KMS-11 (cell line): ENCODE data around the gene TM4SF1.

Source experiments
- H2AFZ ChIP-seq: fragments of 200-600 bp; sonication (generic); 2 replicates; pipeline ENCODE4 v1.6.1; 2016; ENCODE audit warnings: antibody characterized with exemption, mixed run types, low read depth
- H3K27ac ChIP-seq: fragments of 200-600 bp; sonication (generic); 2 replicates; pipeline ENCODE4 v1.6.1; 2016; ENCODE audit warnings: mild to moderate bottlenecking, mixed run types
- H3K27me3 ChIP-seq: fragments of 200-600 bp; sonication (generic); 2 replicates; pipeline ENCODE4 v1.6.1; 2017; ENCODE audit warnings: mild to moderate bottlenecking, low read depth, mixed run types, moderate library complexity; ENCODE audit not compliant: insufficient read depth
- H3K36me3 ChIP-seq: fragments of 200-600 bp; sonication (generic); 2 replicates; pipeline ENCODE4 v1.6.1; 2017; ENCODE audit warnings: mild to moderate bottlenecking, mixed run types; ENCODE audit not compliant: insufficient read depth
- H3K4me1 ChIP-seq: fragments of 200-600 bp; sonication (generic); 2 replicates; pipeline ENCODE4 v1.6.1; 2016; ENCODE audit warnings: mild to moderate bottlenecking, low read depth, mixed run types; ENCODE audit not compliant: poor library complexity, severe bottlenecking
- H3K4me2 ChIP-seq: fragments of 200-600 bp; sonication (generic); 2 replicates; pipeline ENCODE4 v1.7.0; 2016; ENCODE audit warnings: mild to moderate bottlenecking, mixed run types
- H3K4me3 ChIP-seq: fragments of 200-600 bp; sonication (generic); IDR thresholded peaks from 2 replicates; pipeline ENCODE4 v1.6.1; 2017; ENCODE audit warnings: low read depth, low read length, mixed read lengths; ENCODE audit not compliant: insufficient read depth
- H3K79me2 ChIP-seq: fragments of 200-600 bp; sonication (generic); 2 replicates; pipeline ENCODE4 v1.6.1; 2016; ENCODE audit warnings: low read depth, mixed run types; ENCODE audit not compliant: insufficient read depth
- H3K9ac ChIP-seq: fragments of 200-600 bp; sonication (generic); 2 replicates; pipeline ENCODE4 v1.6.1; 2016; ENCODE audit warnings: mild to moderate bottlenecking, mixed run types
- H4K20me1 ChIP-seq: fragments of 200-600 bp; sonication (generic); 2 replicates; pipeline ENCODE4 v1.6.1; 2016; ENCODE audit warnings: mild to moderate bottlenecking, mixed run types; ENCODE audit not compliant: insufficient read depth
- TF ChIP-seq, protein P1 (sequence below): fragments of 200-600 bp; sonication (generic); conservative IDR thresholded peaks from 2 replicates; pipeline ENCODE4 v1.6.1; 2017; ENCODE audit warnings: low read depth, mild to moderate bottlenecking, antibody characterized with exemption, low read length, moderate library complexity, mixed read lengths

TM4SF1 gene

DNA sequence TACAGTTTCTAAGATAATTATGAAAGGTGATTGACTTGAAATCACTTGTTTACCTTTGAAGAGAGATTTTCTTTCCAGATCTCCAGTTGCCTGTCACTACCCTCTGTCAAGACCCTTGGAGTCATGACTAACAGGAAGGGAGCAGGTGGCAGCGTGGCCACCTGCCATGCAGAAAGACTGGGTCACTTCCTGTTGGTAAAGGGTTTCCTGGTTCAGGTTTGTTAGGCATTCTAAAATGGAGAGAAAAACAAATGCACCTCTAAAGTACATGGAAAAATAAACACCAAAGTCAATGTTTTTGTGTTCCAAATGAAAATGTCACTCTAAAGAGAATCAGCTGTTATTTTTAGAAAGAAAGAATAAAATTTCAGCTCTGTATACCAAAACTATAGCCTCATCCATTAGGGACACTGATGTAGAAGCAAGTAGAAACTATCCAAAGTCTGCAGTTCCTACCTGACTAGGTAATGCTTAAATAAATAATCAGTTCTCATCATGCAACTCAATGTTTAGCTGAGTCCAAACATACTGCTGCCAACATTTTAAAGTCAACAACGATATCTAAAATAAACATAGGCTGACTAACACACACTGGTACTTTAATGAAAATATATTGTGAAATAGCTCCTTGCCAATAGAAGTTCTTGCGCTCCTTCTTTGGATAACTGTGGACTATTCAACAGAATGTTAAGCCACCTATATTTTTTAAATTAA lies 23.9 kb upstream of the TM4SF1 start:
- no peak overlapping the region for H3K4me2 ChIP-seq
- no peak overlapping the region for H2AFZ ChIP-seq

DNA sequence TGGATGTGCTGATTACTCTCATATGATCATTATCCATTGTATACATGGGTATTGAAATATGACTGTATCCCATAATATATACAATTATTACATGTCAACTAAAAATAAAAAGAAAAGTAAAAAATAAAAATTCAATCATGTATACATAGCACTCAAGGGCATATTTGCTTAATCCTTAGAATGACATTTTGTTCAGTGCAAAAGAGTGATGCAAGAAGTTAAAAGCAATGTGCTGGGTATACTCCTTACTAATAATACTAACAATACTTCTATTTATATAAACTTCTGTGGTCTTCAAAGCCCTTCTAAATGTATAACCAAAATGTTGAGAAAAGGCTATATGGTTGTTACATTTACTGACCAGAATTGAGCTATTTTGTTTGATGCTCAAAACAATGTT lies 23.2 kb upstream of the TM4SF1 start:
- Histone ChIP-seq H3K36me3 (no peaks in the 10 kb centered on the region), H2AFZ (no peak overlapping the region), H4K20me1 (no peaks in the 10 kb centered on the region), H3K4me1 (no peaks in the 10 kb centered on the region), H3K4me3 (no peak overlapping the region), H3K79me2 (no peaks in the 10 kb centered on the region), H3K9ac (no peak overlapping the region), H3K27ac (no peak overlapping the region), H3K4me2 (no peak overlapping the region), H3K27me3 (no peaks in the 10 kb centered on the region)
- TF ChIP-seq, protein P1, sequence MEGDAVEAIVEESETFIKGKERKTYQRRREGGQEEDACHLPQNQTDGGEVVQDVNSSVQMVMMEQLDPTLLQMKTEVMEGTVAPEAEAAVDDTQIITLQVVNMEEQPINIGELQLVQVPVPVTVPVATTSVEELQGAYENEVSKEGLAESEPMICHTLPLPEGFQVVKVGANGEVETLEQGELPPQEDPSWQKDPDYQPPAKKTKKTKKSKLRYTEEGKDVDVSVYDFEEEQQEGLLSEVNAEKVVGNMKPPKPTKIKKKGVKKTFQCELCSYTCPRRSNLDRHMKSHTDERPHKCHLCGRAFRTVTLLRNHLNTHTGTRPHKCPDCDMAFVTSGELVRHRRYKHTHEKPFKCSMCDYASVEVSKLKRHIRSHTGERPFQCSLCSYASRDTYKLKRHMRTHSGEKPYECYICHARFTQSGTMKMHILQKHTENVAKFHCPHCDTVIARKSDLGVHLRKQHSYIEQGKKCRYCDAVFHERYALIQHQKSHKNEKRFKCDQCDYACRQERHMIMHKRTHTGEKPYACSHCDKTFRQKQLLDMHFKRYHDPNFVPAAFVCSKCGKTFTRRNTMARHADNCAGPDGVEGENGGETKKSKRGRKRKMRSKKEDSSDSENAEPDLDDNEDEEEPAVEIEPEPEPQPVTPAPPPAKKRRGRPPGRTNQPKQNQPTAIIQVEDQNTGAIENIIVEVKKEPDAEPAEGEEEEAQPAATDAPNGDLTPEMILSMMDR = no peak

More for the DNA sequence above, 23.9 kb upstream of the TM4SF1 start:
- TF ChIP-seq, protein P1 = no peak
- Histone ChIP-seq H3K27ac (no peak overlapping the region), H3K4me3 (no peak overlapping the region), H4K20me1 (no peaks in the 10 kb centered on the region), H3K4me1 (no peaks in the 10 kb centered on the region), H3K79me2 (no peaks in the 10 kb centered on the region), H3K36me3 (no peaks in the 10 kb centered on the region), H3K27me3 (no peaks in the 10 kb centered on the region), H3K9ac (no peak overlapping the region)

DNA sequence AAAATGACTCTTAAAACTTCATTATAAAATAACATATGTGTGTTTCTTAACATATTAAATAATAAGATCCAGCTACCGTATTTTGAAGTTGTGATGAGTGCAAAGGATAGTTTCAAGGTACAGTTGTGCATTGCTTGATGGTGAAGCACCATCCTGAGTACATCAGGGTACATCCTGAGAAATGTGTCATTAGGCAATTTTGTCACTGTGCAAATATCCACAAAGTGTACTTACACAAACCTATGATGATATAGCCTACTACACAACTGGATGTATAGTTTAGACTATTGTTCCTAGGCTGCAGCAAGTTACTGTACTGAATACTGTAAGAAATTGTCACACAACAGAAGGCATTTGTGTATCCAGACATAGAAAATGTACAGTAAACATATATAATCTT lies 20.8 kb upstream of the TM4SF1 start:
- H2AFZ ChIP-seq = no peak overlapping the region
- no peak overlapping the region for H3K27ac ChIP-seq
- H3K36me3 ChIP-seq = no peaks in the 10 kb centered on the region
- no peaks in the 10 kb centered on the region for H3K27me3 ChIP-seq
- H3K4me1 ChIP-seq = no peaks in the 10 kb centered on the region
- no peaks in the 10 kb centered on the region for H4K20me1 ChIP-seq
- TF ChIP-seq, protein P1 = no peak
- no peak overlapping the region for H3K4me3 ChIP-seq
- H3K9ac ChIP-seq = no peak overlapping the region
- H3K79me2 ChIP-seq = no peaks in the 10 kb centered on the region
- H3K4me2 ChIP-seq = no peak overlapping the region

DNA sequence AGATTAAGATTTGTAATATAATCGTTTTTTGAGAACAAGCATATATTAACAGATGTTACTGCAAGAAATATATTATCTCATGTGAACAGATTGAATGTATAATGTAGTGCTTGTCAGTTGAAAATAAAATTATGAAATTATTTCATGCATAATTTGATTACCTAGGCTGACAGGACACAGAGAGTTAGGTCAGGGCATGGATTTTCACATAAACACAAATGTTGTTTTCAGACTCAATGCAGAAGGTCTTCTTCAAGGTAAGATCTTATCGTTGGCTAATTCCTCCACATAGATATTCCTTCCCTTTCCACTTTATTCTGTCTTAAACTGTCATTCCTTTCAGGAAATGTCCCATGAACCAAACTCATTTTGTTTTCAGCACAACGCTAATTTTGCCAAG lies 20.1 kb upstream of the TM4SF1 start:
- H3K4me1 ChIP-seq = no peaks in the 10 kb centered on the region
- H3K79me2 ChIP-seq = no peaks in the 10 kb centered on the region
- H2AFZ ChIP-seq = no peak overlapping the region
- H3K27me3 ChIP-seq = no peaks in the 10 kb centered on the region
- H3K27ac ChIP-seq = no peak overlapping the region
- TF ChIP-seq, protein P1 = no peak
- no peak overlapping the region for H3K4me2 ChIP-seq
- H4K20me1 ChIP-seq = no peaks in the 10 kb centered on the region
- H3K9ac ChIP-seq = no peak overlapping the region
- H3K36me3 ChIP-seq = no peaks in the 10 kb centered on the region
- H3K4me3 ChIP-seq = no peak overlapping the region
